ENCODE measurements around the gene FFAR4.

The FFAR4 gene

DNA sequence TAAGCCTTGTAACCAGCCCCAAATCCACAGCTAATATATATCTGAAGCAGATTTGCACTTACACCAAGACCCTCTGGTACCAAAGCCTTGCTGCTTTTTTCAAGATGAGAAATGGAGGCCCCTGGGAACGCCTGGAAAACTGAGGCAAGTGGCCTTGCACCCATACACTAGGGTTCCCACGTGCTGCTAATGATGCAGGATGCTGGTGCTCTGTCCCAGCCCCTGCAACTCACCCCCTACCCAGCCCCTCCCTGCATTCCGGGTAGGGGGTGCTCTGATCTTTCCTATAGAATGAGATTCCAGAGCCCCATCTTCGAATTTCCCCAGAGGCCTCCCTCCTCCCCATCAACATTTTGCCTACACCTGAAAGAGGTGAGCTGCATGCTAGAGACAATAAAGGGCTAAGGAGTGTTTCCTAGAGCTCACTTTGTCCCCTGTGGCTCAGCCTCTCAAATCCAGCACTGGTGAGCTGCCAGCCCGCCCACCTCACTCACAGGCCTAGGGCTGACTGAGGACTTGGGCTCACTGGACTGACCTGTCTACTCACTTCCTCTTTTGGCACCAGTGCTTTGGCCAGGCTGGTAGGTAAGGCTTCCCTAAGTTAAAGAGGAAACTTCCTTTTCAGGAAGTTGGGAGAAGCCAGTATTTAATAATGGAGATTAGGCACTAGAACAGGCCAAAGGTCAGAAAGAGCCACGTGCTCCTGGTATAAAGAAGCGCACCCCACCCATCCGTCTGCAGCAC, 24.8 kb downstream of the FFAR4 start:
- TF ChIP-seq, protein P1, sequence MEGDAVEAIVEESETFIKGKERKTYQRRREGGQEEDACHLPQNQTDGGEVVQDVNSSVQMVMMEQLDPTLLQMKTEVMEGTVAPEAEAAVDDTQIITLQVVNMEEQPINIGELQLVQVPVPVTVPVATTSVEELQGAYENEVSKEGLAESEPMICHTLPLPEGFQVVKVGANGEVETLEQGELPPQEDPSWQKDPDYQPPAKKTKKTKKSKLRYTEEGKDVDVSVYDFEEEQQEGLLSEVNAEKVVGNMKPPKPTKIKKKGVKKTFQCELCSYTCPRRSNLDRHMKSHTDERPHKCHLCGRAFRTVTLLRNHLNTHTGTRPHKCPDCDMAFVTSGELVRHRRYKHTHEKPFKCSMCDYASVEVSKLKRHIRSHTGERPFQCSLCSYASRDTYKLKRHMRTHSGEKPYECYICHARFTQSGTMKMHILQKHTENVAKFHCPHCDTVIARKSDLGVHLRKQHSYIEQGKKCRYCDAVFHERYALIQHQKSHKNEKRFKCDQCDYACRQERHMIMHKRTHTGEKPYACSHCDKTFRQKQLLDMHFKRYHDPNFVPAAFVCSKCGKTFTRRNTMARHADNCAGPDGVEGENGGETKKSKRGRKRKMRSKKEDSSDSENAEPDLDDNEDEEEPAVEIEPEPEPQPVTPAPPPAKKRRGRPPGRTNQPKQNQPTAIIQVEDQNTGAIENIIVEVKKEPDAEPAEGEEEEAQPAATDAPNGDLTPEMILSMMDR (IDR thresholded peaks at IDR 0.05; ENCODE audit: control extremely low read depth, extremely low read depth, low read depth, missing control alignments): no peak
- ChIA-PET POLR2A (no interaction called here), CTCF (no interaction called here)
- no peak for DNase-seq (ENCODE audit: extremely low spot score)

GRCh38 chr10:93593254-93593653, 26.8 kb downstream of the FFAR4 start:
- CTCF ChIA-PET: no interaction called here
- no peak for DNase-seq (ENCODE audit: extremely low spot score)
- POLR2A ChIA-PET: no interaction called here
- TF ChIP-seq, protein P1 (IDR thresholded peaks at IDR 0.05; ENCODE audit: control extremely low read depth, extremely low read depth, low read depth, missing control alignments): no peak

GRCh38 chr10:93593749-93594148, 27.3 kb downstream of the FFAR4 start:
- no peak for DNase-seq (ENCODE audit: extremely low spot score)
- ChIA-PET POLR2A (no interaction called here), CTCF (no interaction called here)
- TF ChIP-seq, protein P1 (IDR thresholded peaks at IDR 0.05; ENCODE audit: control extremely low read depth, extremely low read depth, low read depth, missing control alignments): no peak

DNA sequence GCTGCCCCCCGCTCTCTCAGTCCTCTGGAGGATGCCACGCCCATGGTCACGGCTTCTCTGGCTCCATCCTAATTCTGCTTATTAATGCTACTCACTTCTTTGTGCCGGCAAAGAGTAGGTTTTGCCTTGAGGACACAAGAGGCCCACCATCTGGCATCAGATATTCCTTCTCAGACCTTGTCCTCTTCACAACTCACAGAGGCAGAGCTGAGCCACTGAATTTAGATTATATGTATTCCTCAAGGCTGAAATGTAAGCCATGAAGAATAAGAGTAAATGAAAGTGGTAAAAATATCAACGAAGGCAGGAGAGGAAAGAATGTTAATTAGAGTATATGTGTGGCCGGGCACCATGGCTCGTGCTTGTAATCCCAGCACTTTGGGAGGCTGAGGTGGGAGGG, 28.1 kb downstream of the FFAR4 start:
- DNase-seq (ENCODE audit: extremely low spot score): no peak
- CTCF ChIA-PET: no interaction called here
- POLR2A ChIA-PET: no interaction called here
- TF ChIP-seq, protein P1 (IDR thresholded peaks at IDR 0.05; ENCODE audit: control extremely low read depth, extremely low read depth, low read depth, missing control alignments): no peak

DNA sequence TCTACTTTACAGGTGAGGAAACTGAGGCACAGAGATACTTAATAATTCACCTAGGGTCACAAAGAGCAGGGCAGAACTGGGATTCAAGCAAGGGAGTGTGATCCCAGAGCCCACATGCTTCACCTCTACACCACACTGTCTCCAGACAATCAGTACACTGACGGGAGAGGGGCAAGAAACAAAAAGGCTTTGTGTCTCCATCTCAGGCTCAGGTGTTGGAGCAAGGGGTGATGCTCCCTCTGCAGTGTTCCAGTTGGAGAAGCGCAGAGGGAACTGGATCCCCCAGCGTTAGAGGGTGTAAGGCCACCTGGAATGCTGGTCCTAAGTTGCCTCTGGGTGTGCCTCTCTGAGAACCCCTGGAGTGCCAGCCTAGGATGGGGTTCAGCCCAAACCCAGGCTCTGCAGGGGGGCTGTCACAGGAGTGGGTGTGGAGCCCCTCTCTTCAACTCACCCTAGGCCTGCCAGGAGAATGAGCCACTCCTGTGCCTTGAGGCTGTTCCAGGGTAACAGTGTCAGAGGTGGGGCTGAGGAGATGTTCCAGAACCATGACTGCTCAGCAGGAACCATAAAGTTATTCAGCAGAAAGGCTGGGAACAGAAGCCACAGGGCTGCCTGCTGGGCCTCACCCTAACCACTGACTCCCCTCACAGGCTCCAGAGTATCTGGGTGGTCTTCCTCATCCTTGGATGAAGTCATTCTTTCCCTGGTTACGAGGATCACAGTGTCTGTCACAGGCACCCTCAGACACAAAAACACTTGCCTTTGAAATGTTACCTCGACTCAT, 29.1 kb downstream of the FFAR4 start:
- TF ChIP-seq, protein P1 (IDR thresholded peaks at IDR 0.05; ENCODE audit: control extremely low read depth, extremely low read depth, low read depth, missing control alignments): no peak
- DNase-seq (ENCODE audit: extremely low spot score): no peak
- ChIA-PET CTCF (interaction anchor here (0.6 kb wide), 1 partner anchor 279 kb away, joined by 4 read pairs; no protein-coding TSS in a partner anchor), POLR2A (no interaction called here)

DNA sequence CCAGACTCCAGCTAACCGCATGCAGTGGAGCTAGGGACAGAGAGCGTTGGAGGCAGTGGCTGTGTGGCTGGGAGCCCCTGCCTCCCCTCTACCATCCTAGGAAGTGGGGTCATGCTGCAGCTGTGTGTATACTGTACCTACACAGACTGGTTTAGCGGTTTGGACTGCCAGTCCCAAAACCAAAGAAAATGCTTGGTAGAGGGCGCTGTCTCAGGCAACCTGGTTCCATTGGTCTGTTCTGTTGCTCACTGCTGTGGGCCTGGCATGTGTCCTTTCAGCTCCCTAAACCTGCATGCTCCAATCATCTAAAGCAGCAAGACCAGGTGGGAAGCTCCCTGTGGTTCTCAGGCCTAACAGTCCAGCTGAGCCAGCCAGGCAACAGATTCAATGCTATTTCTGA, 30.1 kb downstream of the FFAR4 start:
- ChIA-PET POLR2A (no interaction called here), CTCF (no interaction called here)
- DNase-seq (ENCODE audit: extremely low spot score): no peak
- TF ChIP-seq, protein P1 (IDR thresholded peaks at IDR 0.05; ENCODE audit: control extremely low read depth, extremely low read depth, low read depth, missing control alignments): no peak
